ENCODE results near the gene MAD1L1.
"Not testable (repeated sequence)": the region's sequence is repeated elsewhere in the genome, so short reads cannot be mapped to it uniquely, and the experiment has no call there.

Gene MAD1L1

DNA sequence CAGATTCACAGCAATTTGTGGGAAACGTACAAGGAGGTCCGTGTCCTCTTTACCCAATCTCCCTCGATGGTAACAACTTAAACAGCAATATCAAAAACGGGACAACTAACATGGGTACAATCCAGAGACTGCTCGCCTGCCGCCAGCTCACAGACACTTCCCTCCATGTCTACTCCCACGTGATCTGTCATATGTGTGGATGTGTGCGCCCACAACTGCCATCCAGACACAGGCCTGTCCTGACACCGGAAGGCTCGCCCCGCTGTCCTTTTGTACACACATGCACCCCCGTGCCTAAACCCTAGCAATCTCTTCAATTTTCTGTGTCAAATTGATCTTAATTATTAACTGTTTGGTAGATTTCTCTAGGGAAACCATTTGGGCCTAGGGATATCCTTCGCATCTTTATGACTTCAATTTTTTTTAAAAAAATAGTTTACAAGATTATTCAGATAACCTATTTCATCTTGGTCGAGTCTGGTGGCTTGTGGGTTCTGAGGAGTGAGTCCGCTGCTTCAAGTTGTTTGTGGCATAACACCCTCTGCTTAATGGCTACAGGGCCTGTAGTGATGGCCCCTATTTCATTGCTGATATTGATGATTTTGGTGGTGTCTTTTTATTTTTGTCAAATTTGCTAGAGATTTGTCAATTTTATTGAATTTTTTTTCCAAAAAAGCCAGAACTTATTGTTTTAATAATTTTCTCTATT is 260.6 kb downstream of the MAD1L1 start:
- no peak for DNase-seq (ENCODE audit: low spot score)

GRCh38 chr7:1970895-1971294 is 261.9 kb downstream of the MAD1L1 start:
- no peak for DNase-seq (ENCODE audit: low spot score)

- not testable (repeated sequence) for DNase-seq (ENCODE audit: low spot score)
Measured at GRCh38 chr7:1970285-1970660, 262.5 kb downstream of the MAD1L1 start.

GRCh38 chr7:1969459-1970284 is 263.1 kb downstream of the MAD1L1 start:
- DNase-seq (ENCODE audit: low spot score), result no peak

DNA sequence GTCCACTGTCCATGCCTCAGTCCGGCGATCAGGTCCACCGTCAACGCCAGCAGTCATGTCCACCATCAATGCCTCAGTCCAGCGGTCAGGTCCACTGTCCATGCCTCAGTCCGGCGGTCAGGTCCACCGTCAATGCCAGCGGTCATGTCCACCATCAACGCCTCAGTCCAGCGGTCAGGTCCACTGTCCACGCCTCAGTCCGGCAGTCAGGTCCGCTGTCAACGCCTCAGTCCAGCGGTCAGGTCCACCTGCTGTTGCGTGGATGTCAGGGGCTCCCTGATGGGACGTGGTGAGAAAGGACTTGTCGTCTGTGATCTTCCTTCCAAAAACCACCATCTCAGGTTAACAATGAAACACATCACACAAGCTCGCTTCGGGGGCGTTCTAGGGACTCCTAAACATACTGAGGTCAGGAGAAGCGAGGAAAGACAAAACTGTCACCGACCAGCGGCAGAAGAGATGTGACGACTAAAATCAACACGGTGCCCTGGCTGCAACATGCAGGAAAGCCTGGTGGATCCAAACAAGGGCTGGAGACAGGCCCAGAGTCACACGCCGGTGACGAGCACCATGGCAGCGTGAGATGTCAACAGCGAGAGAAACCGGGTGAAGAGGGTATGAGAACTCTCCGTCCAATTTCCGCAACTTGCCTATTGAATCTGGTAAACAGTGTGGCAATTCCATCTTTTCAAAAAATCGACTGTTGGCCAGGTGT is 264.2 kb downstream of the MAD1L1 start:
- DNase-seq (ENCODE audit: low spot score), result no peak

DNA sequence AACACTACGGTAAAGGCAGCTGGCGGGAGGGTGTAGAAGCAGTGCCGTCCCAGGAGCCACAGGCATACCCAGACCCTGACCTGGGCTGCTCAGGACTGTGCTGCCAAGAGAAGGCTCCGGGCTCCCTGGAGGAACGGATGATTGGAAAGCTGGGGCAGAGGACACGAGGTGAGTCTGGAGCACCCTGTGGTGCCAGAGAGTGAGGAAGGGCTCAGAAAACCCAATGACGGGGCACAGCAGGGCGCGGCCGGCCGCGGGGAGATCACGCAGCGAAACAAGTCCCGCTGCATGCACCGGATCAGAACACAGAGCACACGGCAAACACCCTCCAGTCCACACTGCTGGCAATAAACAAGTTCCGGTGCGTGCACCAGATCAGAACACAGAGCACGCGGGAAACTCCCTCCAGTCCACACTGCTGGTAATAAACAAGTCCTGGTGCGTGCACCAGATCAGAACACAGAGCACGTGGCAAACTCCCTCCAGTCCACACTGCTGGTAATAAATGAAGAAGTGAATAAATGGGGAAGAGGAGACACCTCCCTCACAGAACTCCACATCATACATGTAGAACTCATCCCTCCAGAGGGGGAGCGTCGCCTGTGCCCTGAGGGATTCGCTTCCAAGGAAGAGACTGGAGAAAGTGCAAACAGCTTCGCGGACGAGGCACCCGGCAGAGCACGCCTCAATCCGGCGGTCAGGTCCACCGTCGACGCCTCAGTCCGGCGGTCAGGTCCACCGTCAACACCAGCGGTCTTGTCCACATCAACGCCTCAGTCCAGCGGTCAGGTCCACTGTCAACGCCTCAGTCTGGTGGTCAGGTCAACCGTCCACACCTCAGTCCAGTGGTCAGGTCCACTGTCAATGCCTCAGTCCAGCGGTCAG is 265.0 kb downstream of the MAD1L1 start:
- DNase-seq (ENCODE audit: low spot score), result no peak

- no peak for DNase-seq (ENCODE audit: low spot score)
Measured at GRCh38 chr7:1966631-1967200, 266.0 kb downstream of the MAD1L1 start.

DNA sequence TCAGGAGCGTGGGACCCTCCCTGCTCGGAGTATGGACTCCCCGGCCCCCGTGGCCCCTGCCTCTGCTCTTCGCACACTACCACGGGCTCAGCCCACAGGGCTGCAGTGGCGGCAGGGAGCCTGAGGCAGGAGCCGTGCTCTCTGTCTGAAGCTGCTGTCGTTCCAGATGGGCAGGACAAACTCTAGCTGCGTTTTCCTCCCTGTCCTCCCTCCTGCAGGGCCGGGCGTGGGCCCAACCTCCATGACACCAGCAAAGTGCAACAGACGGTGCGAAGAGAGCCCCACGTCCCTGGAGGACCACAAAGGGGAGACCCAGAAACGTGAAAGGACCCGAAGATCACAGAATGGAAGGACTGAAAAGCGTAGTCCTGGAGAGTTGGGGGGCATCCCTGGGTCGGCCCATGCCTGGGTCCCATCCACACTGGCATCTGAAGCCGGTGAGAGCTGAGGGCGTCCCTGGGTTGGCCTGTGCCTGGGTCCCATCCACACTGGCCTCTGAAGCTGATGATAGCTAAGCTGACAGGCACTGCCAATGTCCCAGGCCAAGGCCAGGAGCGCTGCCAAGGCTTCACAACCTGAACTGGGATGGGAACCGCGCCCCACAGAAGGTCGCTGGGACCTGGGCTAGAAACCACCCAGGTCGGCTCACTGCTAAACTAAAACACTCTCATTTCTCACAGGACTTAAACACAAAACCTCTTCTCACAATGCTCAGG is 267.0 kb downstream of the MAD1L1 start:
- DNase-seq (ENCODE audit: low spot score), result no peak

- DNase-seq (ENCODE audit: low spot score), result no peak
Measured at GRCh38 chr7:1964913-1965578, 267.7 kb downstream of the MAD1L1 start.

- no peak for DNase-seq (ENCODE audit: low spot score)
Measured at GRCh38 chr7:1964211-1964912, 268.4 kb downstream of the MAD1L1 start.

DNA sequence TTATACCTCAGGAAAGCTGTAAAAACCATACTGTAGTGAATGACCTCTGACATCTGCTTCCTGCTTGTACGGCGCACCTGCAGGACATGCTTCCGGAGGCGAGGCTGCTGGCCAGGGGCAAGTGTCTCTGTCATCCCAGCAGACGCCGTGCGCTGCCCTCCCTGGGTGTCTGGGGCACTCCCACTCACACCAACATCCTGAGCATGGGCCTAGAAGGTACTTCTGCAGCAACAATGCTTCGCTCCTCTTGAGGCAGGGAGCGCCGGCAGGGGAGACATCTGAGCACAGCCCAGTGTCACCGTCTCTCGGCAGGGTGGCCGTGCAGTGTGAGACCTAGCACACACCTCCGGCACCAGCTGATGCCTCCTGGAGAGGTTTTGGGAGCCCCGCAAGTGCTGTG is 269.2 kb downstream of the MAD1L1 start:
- no peak for DNase-seq (ENCODE audit: low spot score)

DNA sequence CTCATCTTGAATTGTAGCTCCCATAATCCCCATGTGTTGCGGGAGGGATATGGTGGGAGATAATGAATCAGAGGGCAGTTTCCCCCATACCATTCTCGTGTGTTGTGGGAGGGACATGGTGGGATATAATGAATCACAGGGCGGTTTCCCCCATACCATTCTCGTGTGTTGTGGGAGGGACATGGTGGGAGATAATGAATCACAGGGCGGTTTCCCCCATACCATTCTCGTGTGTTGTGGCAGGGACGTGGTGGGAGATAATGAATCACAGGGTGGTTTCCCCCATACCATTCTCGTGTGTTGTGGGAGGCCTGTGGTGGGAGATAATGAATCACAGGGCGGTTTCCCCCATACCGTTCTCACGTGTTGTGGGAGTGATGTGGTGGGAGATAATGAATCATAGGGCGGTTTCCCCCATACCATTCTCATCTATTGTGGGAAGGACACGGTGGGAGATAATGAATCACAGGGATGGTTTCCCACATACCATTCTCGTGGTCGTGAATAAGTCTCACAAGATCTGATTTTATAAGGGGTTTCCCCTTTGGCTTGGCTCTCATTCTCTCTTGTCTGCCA is 271.0 kb downstream of the MAD1L1 start:
- no peak for DNase-seq (ENCODE audit: low spot score)

DNA sequence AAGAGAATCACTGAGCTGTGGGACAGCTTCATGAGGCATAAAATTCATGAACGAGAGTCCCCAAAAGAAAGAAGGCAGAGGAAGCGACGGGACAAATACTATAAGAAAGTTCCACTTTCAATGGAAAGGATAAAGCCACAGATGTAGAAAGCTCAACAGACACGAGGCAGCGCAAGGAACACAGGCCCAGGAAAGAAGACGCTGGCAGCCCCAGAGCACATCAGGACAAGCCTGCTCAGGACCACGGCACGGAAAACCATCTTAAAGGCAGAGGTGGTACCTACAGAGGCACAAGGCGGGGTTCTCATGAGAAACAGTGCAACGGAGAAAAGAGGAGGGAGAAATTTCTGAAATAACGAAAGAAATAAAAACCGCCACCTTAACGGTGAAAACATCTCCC is 273.4 kb downstream of the MAD1L1 start:
- DNase-seq (ENCODE audit: low spot score), result no peak

DNA sequence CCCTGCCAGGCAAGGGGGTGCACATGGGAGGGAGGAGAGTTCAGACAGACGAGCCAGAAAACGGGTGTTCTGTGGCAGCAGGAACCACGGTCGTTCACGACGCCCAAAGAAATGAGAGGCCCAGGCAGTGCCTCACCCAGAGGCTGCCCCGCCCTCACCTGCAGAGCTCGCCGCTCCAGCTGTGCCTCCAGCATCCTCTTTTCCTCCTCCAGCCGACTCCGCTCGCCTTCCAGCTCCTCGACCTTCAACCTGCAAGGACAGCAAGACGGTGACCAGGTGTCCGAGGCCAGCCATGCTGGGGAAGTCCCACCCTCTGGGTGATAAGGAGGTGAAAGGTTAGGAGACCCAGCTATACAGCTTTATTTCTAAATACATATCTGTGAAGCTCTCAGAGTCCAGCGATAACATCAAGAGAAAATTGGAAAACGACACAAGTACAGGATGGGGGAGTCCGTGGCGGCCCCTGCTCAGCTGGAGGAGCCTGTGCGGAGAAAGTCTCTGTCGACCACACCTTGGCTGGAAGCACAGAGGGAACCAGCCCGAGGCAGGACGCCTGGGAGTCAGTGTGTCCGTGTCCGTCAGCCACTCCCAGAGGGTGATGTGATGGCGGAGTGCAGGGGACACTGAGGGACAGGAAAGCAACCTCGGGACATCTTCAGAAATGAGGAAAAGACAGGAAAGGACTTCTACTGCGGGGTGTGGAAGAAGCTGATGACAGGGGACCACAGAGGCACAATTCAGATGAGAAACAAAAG is 275.1 kb downstream of the MAD1L1 start:
- DNase-seq (ENCODE audit: low spot score), result no peak

DNA sequence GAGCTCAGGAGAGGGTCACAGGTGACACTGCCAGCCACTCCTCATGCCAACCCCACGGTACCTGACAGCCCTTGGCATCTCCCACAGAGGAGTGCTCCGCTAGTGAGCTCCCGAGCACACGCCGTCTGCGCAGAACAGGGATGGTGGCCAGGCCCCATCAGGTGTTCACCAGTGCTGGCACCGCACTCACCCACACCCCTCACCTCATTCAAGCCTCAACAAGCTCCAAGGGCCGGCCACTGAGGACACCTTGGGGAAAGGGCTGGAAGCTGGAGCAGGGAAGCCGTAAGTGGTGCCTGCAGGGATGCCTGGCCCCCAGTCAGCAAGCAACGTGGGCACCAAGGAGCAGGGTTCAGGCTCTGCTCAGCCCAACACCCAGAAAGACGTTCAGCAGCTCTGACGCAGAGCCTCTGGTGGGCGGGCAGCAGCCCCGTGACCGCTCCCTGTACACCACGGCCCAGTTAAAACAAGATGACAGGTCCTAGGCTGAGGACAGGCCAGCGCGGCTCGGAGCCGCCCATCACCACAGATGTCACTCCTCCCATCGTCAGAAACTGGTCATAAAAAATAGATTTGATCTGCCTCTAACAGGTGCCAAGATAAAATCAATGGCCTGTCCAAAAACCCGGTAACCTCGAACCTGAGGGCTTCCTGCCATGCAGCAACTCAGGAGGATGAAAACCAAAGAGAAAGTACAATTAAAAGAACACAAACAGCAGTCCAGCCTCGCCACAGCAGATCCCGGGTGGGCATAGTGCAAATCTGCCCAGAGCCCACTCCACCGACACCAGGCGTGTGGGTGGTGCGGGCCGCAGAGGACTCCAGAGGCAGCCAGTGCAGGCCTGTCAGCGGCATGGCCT is 275.9 kb downstream of the MAD1L1 start:
- DNase-seq (ENCODE audit: low spot score), result no peak

DNA sequence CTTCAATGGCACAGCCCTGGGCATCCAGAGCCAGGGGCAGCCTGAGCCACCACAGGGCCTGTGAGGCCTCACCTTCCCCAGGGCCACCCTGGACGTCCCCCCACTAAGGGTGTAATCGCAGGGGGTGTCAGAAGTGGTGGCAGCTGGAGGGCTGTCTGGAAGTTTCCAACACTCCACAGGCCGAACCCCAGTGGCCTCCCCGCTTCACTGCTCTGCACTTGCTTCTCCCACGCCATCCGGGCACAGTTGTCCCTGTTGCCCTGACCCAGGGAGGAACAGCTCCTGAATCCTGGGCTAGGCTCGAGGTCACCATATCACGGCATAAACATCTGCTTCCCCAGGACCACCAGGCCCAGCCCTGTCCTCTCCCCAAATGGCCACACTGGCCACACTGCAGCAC is 276.6 kb downstream of the MAD1L1 start:
- DNase-seq (ENCODE audit: low spot score), result no peak

DNA sequence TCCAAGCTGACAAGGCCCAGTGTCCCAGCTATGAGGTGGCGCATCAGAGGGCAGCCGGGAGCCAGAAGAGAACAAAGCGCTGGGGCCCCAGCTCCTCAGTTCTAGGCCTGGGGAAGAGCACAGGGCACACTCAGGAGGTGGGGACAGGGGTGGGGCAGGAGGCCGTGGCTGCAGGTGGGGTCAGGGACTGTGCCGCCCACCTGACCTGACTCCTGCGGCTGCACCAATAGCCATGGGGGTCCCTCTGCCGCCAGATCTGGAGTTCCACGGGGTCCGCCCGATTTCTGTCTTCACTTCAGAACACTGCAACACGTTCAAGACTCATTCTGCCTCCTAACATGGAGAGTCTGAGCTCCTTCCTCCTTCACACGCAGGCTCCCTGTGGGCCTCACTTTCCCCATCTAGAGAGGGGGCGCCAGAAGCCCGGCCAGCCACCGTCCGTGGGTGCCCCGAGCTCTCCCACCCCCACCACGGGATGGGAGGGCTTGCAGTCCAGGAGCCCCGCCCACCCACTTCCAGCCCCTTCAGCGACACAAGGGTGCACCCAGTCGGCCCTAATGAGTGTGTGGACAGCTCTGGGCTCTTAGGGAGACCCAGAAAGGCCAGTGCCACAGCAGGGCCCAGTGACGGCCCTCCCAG is 278.3 kb downstream of the MAD1L1 start:
- peak; percentile 48 for DNase-seq (ENCODE audit: low spot score)
